ENCODE data around the gene DTNBP1. TPM values are rescaled to one million over a fixed set of nuclear protein-coding genes. Genes with fewer than 3 reads are reported as not detected.

Gene DTNBP1
- total RNA-seq, 2 experiments from 2014 or later, result 9.8 to 28.0 TPM

DNA sequence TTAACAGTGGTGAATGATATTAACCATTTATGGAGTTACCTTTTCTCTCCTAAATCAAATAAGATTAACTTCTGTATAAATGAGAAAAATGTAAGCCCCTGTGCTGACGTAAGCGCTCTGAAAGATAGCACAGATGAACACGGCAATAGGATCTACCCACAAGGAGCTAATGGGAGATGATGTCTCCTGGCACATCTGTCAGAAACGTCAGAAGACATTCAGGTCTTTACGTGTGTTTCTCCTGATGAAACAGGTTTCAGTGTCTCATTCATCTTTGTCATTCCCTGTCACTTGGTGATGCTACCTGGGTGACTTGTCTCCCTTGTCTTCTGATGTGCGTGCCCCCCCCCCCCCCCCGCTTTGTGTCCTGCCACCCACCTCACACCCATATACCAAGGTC, 189.7 kb downstream of the DTNBP1 start:
- intact Hi-C loops (cut with micrococcal nuclease; ENCODE audit: unreplicated experiment), result no loop called here
- Histone ChIP-seq H3K4me3 (ENCODE audit: low read depth, low read length, poor library complexity, severe bottlenecking) (no peak overlapping the region), H3K36me3 (ENCODE audit: insufficient read depth, low read length) (0 out of 2 replicates have a peak, but pooled peaks cover 6% of the 10 kb centered on the region), H4K20me1 (ENCODE audit: insufficient read depth, low read length) (no peaks in the 10 kb centered on the region), H3K4me1 (ENCODE audit: insufficient read depth, low read length, poor library complexity, severe bottlenecking) (peaks cover 8% of the 10 kb centered on the region), H3K79me2 (ENCODE audit: insufficient read depth, low read depth, low read length) (no peaks in the 10 kb centered on the region), H3K9me3 (ENCODE audit: low read length) (no peaks in the 10 kb centered on the region), H3K9me2 (ENCODE audit: insufficient read depth, low read length) (no peaks in the 10 kb centered on the region), H3K27ac (ENCODE audit: low read depth, low read length, poor library complexity, severe bottlenecking) (no peak overlapping the region), H2AFZ (ENCODE audit: low read length) (no peak overlapping the region), H3K4me2 (ENCODE audit: low read length) (no peak overlapping the region)
- BruUV-seq (replicated peaks), result no TSS peak
- POLR2A ChIA-PET, result interaction anchor here (0.8 kb wide), 1 partner anchor 340 kb away, joined by 3 read pairs; no protein-coding TSS in a partner anchor
- TF ChIP-seq, protein P1, sequence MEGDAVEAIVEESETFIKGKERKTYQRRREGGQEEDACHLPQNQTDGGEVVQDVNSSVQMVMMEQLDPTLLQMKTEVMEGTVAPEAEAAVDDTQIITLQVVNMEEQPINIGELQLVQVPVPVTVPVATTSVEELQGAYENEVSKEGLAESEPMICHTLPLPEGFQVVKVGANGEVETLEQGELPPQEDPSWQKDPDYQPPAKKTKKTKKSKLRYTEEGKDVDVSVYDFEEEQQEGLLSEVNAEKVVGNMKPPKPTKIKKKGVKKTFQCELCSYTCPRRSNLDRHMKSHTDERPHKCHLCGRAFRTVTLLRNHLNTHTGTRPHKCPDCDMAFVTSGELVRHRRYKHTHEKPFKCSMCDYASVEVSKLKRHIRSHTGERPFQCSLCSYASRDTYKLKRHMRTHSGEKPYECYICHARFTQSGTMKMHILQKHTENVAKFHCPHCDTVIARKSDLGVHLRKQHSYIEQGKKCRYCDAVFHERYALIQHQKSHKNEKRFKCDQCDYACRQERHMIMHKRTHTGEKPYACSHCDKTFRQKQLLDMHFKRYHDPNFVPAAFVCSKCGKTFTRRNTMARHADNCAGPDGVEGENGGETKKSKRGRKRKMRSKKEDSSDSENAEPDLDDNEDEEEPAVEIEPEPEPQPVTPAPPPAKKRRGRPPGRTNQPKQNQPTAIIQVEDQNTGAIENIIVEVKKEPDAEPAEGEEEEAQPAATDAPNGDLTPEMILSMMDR (conservative IDR thresholded peaks at IDR 0.05; ENCODE audit: low read length), result no peak
- TF ChIP-seq EZH2phosphoT487 (IDR thresholded peaks at IDR 0.05; ENCODE audit: borderline replicate concordance, low read depth, low read length), result no peak
- DNase-seq (ENCODE audit: low spot score), result no peak
- CTCF ChIA-PET (ENCODE audit: unreplicated experiment), result no interaction called here

Small RNA genes within 50 kb of the gene (small RNA-seq; reads per million reads assigned to genes)
- gene RF00001, result not detected

Measured in OCI-LY7 (cell line).